HEK293T (cell line): ENCODE data around the gene GOSR1.
A peak's percentile ranks its signal among the peaks of the same experiment; 100 is the strongest.

Experiments used
- CTCF ChIA-PET: fragments of 350-600 bp; formaldehyde crosslinking; extraction: SDS; loops from one replicate; lab custom pipeline; 2021; ENCODE audit warnings: antibody characterized with exemption, inconsistent platforms; lab: Yijun Ruan, JAX
- POLR2A ChIA-PET: fragments of 350-600 bp; formaldehyde crosslinking; extraction: SDS; loops from one replicate; lab custom pipeline; 2020; ENCODE audit warnings: antibody characterized with exemption, inconsistent platforms; lab: Yijun Ruan, JAX
- DNase-seq: peaks from one replicate; pipeline ENCODE4 v3.0.0; 2012; ENCODE audit warnings: mixed read lengths; ENCODE audit errors: extremely low spot score
- ARNT ChIP-seq: fragments of 450-650 bp; IDR thresholded peaks from 2 replicates; pipeline ENCODE4 v1.6.1; 2017; ENCODE audit warnings: mild to moderate bottlenecking
- BHLHE40 ChIP-seq: fragments of 450-650 bp; IDR thresholded peaks from 2 replicates; pipeline ENCODE4 v1.6.1; 2016; ENCODE audit warnings: mild to moderate bottlenecking, moderate library complexity, borderline replicate concordance
- CTBP1 ChIP-seq: fragments of 450-650 bp; IDR thresholded peaks from 2 replicates; pipeline ENCODE4 v1.6.1; 2016; ENCODE audit warnings: borderline replicate concordance
- ELF4 ChIP-seq: fragments of 450-650 bp; IDR thresholded peaks from 2 replicates; pipeline ENCODE4 v1.6.1; 2017; ENCODE audit warnings: antibody characterized with exemption
- FOXA1 ChIP-seq: fragments of 450-650 bp; IDR thresholded peaks from 2 replicates; pipeline ENCODE4 v1.6.1; 2016; ENCODE audit warnings: mild to moderate bottlenecking
- FOXK2 ChIP-seq: fragments of 450-650 bp; IDR thresholded peaks from 2 replicates; pipeline ENCODE4 v1.6.1; 2016; ENCODE audit warnings: mild to moderate bottlenecking
- FOXM1 ChIP-seq: fragments of 450-650 bp; IDR thresholded peaks from 2 replicates; pipeline ENCODE4 v1.6.1; 2017; ENCODE audit warnings: mild to moderate bottlenecking, borderline replicate concordance
- HDGF ChIP-seq: fragments of 450-650 bp; IDR thresholded peaks from 2 replicates; pipeline ENCODE4 v1.6.1; 2017; ENCODE audit warnings: antibody characterized with exemption, borderline replicate concordance
- L3MBTL2 ChIP-seq: fragments of 450-650 bp; conservative IDR thresholded peaks from 2 replicates; pipeline ENCODE4 v1.6.1; 2016; ENCODE audit warnings: mild to moderate bottlenecking
- LEF1 ChIP-seq: fragments of 450-650 bp; IDR thresholded peaks from 2 replicates; pipeline ENCODE4 v1.6.1; 2017; ENCODE audit warnings: mild to moderate bottlenecking, borderline replicate concordance
- NFRKB ChIP-seq: fragments of 450-650 bp; IDR thresholded peaks from 2 replicates; pipeline ENCODE4 v1.6.1; 2016; ENCODE audit warnings: mild to moderate bottlenecking, moderate library complexity
- PKNOX1 ChIP-seq: fragments of 450-650 bp; IDR thresholded peaks from 2 replicates; pipeline ENCODE4 v1.6.1; 2016
- SP1 ChIP-seq: fragments of 450-650 bp; IDR thresholded peaks from 2 replicates; pipeline ENCODE4 v1.6.1; 2017
- SUZ12 ChIP-seq: fragments of 450-650 bp; IDR thresholded peaks from 2 replicates; pipeline ENCODE4 v1.6.1; 2016; ENCODE audit warnings: mild to moderate bottlenecking
- TARDBP ChIP-seq: fragments of 450-650 bp; IDR thresholded peaks from 2 replicates; pipeline ENCODE4 v1.6.1; 2016
- ZNF384 ChIP-seq: fragments of 450-650 bp; IDR thresholded peaks from 2 replicates; pipeline ENCODE4 v1.6.1; 2016

The GOSR1 gene

DNA sequence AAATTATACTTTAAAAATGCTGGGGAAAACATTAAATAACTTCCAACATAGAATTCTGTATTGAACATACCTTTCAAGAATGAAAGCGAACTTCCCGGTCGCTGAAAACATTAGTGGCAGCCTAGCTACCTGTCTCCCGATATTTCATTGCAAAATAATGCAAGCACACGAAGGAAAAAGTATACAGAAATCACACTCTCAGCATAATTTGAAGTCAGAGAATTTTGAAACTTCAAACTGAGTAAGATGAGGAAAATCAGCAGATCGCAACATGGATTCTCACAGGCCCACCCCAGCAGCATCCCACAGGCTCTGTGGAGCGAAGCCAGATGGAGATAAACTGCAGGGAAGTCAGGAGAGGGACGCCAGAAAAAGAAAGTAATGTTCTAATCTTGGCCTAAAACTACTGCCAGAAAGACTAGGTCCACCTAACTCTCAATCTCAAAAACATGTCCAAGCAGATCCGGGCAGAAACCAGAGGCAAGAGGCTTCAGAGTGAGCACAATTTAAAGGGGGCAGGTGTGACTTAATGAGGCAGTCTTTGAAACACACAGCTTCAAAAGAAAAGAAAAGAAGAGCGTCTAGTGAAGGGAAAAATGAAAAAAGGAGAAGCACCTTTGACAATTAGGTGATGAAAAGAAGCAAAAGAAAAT is 4.8 kb upstream of the GOSR1 start:
- ChIA-PET CTCF (no interaction called here), POLR2A (no interaction called here)
- no peak for TF ChIP-seq L3MBTL2
- TF ChIP-seq LEF1: no peak
- TF ChIP-seq SUZ12: no peak
- TF ChIP-seq ZNF384: no peak
- TF ChIP-seq SP1: no peak
- no peak for TF ChIP-seq BHLHE40
- TF ChIP-seq FOXK2: no peak
- TF ChIP-seq ARNT: no peak
- no peak for TF ChIP-seq TARDBP
- no peak for TF ChIP-seq FOXA1
- no peak for TF ChIP-seq FOXM1
- TF ChIP-seq HDGF: no peak
- TF ChIP-seq CTBP1: no peak
- TF ChIP-seq NFRKB: no peak
- no peak for TF ChIP-seq ELF4
- no peak for TF ChIP-seq PKNOX1
- no peak for DNase-seq

GRCh38 chr17:30475206-30475605 is 2.0 kb upstream of the GOSR1 start:
- DNase-seq: no peak
- CTCF ChIA-PET: no interaction called here
- TF ChIP-seq ZNF384 (no peak), BHLHE40 (no peak), CTBP1 (no peak), SP1 (no peak), SUZ12 (no peak), ARNT (no peak)
- POLR2A ChIA-PET: no interaction called here

DNA sequence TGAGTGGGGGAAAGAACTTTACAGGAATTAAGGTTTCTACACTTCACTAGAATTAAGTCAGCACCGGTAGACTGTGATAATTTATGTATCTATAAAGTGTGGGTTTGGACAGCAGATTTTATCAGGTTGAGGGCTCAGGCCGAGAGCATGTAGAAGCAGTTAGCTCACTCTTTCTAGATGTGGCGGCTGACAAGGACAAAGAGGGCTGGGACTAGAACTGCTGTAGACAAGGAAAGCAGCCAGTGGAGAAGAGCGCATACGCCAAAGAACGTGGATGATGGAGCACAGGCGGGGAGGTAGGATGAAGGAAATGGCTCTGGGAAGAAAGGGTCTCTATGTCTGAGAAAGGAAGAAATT is 504 bp upstream of the GOSR1 start:
- ChIA-PET POLR2A (interaction anchor here (0.7 to 2.4 kb wide), 31 partner anchors 8 to 1425 kb away, joined by 3 to 34 read pairs (median 4); partner anchors contain the start of genes ATAD5 and UTP6), CTCF (interaction anchor here (0.9 to 2.0 kb wide), 6 partner anchors 8 to 369 kb away, joined by 4 to 12 read pairs (median 4); no protein-coding TSS in a partner anchor)
- DNase-seq: peak; percentile 12
- TF ChIP-seq L3MBTL2 (no peak; the same call in 1 of the 2 replicates), CTBP1 (no peak), BHLHE40 (no peak), FOXM1 (no peak), NFRKB (no peak), TARDBP (no peak), FOXA1 (no peak)

DNA sequence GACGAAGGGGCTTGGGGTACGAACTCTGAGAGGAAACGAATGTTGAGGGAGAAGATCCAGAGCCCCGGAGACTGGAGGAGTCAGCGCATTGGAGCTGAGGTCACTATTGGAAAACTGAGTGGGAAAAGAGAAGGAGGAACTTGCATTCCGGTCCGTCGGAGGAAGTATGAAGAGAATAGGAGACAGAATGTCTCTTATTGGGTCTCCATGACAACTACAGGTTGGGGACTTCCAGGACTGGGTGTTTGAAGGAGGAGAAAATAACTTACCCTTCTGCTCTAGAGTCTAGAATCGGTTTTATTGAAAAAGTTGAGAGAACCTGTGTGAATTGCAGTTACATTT is 537 bp downstream of the GOSR1 start:
- no peak for DNase-seq
- CTCF ChIA-PET: interaction anchor here (0.6 to 2.0 kb wide), 2 partner anchors 12 to 308 kb away, joined by 3 to 10 read pairs; no protein-coding TSS in a partner anchor
- POLR2A ChIA-PET: interaction anchor here (0.7 to 2.4 kb wide), 5 partner anchors 12 to 1424 kb away, joined by 3 to 34 read pairs (median 3); partner anchors contain the start of gene UTP6
- TF ChIP-seq SP1: no peak
- TF ChIP-seq CTBP1: no peak
- TF ChIP-seq PKNOX1: no peak
- no peak for TF ChIP-seq FOXM1
- no peak for TF ChIP-seq TARDBP
- TF ChIP-seq ARNT: no peak
- TF ChIP-seq FOXA1: no peak
- no peak for TF ChIP-seq BHLHE40
- TF ChIP-seq LEF1: no peak

- TF ChIP-seq NFRKB (no peak), TARDBP (no peak), ARNT (no peak), L3MBTL2 (no peak), FOXK2 (no peak), PKNOX1 (no peak), FOXM1 (no peak), CTBP1 (no peak), FOXA1 (no peak), SUZ12 (no peak), ELF4 (no peak), ZNF384 (no peak), HDGF (no peak), SP1 (no peak), BHLHE40 (no peak), LEF1 (no peak)
- POLR2A ChIA-PET: no interaction called here
Measured at GRCh38 chr17:30482555-30482954, 5.3 kb downstream of the GOSR1 start.

DNA sequence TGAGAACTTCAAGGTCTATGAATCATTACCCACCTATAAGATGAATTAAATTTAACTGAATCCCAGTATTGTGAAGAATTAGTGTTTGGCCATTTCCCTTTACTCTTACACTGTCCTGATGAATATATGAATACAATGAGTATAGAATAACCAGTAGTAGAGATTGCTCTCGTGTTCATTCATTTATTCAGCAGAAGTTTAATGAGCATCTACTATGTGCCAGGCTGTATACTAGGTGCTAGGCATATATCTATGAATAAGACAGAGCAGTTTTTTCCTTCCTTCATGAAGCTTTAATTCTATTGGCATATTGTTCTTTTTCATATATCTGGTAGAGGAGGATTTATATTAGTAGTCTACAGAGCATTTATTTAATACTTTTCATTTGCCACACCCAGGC is 6.0 kb downstream of the GOSR1 start:
- ChIA-PET CTCF (no interaction called here), POLR2A (no interaction called here)
- no peak for DNase-seq
- TF ChIP-seq BHLHE40 (no peak), ARNT (no peak), ELF4 (no peak), FOXM1 (no peak), ZNF384 (no peak), NFRKB (no peak), FOXK2 (no peak), LEF1 (no peak), PKNOX1 (no peak), L3MBTL2 (no peak), CTBP1 (no peak), SP1 (no peak), SUZ12 (no peak), TARDBP (no peak), HDGF (no peak), FOXA1 (no peak)

More at GRCh38 chr17:30482555-30482954, 5.3 kb downstream of the GOSR1 start:
- CTCF ChIA-PET: no interaction called here
- DNase-seq: no peak
